22Rv1 (cell line): ENCODE measurements around the gene KNDC1.

Source experiments
- H3K27ac ChIP-seq: fragments of 450-650 bp; 2 replicates; pipeline ENCODE4 v1.5.1; 2017
- ZFX ChIP-seq: fragments of 450-650 bp; IDR thresholded peaks from 2 replicates; pipeline ENCODE4 v1.6.1; 2017; ENCODE audit warnings: antibody characterized with exemption, borderline replicate concordance
- TF ChIP-seq, protein P1 (sequence below): fragments of 450-650 bp; IDR thresholded peaks from 2 replicates; pipeline ENCODE4 v1.5.1; 2017; ENCODE audit warnings: mild to moderate bottlenecking

The KNDC1 gene

DNA sequence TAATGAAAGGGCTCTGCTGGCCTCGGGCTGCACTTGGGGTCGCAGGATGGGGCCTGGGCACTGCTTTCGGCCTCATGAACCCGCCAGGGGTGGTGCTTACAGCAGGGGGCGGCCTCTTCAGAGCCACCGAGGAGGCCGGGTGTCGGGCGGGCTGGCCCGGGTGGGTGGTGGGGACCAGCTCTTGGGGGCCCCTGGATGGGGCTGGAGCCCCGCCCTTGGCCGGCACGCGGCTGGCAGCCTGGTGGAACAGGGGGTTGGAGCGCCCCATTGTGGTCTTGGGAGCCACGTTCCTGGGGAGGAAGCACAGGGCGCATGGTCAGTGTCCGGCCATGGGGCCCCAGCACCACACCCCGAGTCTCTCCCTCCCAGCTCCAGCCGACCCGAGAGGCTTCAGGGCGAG, 107.8 kb downstream of the KNDC1 start:
- TF ChIP-seq, protein P1, sequence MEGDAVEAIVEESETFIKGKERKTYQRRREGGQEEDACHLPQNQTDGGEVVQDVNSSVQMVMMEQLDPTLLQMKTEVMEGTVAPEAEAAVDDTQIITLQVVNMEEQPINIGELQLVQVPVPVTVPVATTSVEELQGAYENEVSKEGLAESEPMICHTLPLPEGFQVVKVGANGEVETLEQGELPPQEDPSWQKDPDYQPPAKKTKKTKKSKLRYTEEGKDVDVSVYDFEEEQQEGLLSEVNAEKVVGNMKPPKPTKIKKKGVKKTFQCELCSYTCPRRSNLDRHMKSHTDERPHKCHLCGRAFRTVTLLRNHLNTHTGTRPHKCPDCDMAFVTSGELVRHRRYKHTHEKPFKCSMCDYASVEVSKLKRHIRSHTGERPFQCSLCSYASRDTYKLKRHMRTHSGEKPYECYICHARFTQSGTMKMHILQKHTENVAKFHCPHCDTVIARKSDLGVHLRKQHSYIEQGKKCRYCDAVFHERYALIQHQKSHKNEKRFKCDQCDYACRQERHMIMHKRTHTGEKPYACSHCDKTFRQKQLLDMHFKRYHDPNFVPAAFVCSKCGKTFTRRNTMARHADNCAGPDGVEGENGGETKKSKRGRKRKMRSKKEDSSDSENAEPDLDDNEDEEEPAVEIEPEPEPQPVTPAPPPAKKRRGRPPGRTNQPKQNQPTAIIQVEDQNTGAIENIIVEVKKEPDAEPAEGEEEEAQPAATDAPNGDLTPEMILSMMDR: no peak
- TF ChIP-seq ZFX: no peak
- H3K27ac ChIP-seq: no peak overlapping the region

DNA sequence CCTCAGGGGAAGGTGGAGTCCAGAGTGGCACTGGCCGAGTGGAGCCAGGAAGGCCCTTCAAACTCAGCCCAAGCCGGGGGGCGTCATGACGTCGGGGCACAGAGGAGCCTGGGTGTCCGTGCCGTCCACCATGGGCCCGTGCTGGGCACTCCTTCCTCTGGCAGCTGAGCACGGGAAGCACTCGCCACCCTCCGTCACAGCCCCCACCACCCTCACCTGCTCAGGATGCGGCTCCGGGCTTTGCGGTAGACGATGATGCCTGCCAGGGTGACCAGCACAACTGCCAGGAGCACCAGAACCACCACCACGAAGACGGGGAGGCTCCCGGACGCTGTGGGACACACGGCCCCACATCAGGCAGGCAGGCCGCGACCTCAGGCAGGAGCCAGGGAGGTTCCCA, 108.5 kb downstream of the KNDC1 start:
- no peak overlapping the region for H3K27ac ChIP-seq
- no peak for TF ChIP-seq ZFX
- TF ChIP-seq, protein P1: no peak

DNA sequence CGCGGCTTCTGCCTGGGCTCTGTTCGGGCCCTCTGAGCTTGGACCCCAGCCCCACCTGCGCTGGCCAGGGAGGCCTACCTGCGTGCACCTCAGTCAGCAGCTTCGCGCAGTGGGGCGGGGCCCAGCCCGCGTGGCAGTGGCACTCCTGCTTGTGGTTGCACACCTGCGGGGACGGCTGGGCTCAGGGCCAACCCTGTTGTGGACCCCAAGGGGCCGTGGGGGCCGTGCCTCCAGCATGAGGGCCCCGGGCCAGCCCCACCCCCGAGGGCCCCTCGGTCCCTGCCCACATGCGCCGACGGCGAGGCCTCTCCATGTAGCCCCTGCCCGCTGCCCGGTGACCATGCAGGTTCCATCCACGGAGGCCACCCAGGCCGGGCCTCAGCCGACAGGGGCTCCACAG, 109.3 kb downstream of the KNDC1 start:
- no peak overlapping the region for H3K27ac ChIP-seq
- no peak for TF ChIP-seq ZFX
- TF ChIP-seq, protein P1: no peak

DNA sequence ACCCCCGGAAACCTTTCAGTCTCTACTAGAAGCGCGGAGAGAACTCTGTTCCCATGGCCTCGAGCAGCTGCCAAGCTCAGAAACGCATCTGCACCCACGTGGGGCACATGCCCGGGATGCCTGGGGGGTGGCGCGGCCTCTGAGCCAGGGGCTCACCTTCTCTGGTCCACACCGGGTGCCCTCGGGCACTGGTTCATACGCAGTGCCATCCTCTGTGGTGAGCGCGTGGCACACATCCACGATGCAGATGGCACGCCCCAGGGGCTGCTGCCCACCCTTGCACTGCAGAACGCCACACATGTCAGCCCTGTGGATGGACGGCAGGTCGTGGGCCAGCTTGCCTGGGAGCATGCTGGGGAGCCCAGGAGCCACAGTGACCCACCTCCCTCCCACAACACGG, 110.2 kb downstream of the KNDC1 start:
- TF ChIP-seq, protein P1: no peak
- TF ChIP-seq ZFX: no peak
- no peak overlapping the region for H3K27ac ChIP-seq

DNA sequence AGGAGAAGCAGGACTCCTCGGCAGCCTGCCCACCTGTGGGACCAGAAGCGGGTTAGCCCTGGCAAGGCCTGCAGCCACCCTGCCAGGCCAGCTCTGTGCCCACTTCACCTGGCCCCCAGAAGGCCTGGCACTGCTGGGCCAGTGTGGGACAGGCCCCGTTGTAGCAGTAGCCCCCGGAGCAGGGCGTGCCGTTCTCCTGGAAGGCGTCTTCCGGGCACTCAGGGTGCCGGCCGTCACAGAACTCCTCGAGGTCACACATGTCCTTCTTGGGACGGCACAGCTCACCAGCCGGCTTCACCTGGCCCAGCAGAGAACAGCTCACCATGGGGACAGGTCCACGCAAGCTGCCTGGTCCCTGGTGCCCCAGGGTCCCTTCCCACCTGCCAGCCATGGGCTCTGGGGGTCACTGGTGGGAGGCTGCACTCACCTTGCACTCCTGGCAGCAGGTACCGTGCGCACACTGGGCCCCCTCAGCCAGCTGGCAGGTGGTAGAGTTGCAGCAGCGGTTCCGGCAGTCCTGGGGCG, 110.8 kb downstream of the KNDC1 start:
- no peak overlapping the region for H3K27ac ChIP-seq
- TF ChIP-seq, protein P1: no peak
- TF ChIP-seq ZFX: no peak

DNA sequence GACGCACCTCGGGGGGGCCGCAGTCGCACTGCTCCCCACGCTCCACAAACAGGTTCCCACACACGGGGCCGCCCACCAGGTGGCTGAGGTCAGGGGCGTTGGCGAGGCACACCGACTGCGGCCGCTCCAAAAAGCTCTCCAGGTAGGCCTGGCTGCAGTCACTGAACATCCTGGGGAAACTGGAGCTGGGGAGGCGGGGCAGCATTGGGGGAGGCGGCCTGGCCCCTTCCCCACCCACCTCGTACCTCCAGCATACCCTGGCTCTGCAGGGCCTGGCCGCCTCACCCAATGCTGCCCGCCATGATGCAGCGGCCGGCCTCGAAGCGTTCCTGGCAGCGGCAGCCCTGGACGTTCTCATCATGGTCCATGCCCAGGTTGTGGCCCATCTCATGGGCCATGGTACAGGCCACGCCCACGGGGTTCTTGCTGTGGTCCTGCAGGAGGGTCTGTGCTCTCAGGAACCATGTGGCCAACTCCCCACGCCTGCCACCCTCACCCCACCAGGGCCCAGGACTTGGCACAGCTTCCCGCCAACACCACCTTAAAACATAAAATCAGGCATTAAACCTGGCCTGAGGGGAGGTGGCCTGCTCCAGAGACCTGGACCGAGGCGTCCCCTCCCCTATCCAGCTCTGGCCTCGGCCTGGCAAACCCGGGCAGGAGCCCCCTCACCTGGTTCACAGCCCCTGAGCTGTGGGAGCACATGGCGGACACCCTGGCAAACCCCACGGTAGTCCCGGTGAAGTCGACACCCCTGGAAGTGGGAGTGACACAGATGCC, 111.7 kb downstream of the KNDC1 start:
- no peak for TF ChIP-seq ZFX
- TF ChIP-seq, protein P1: no peak

DNA sequence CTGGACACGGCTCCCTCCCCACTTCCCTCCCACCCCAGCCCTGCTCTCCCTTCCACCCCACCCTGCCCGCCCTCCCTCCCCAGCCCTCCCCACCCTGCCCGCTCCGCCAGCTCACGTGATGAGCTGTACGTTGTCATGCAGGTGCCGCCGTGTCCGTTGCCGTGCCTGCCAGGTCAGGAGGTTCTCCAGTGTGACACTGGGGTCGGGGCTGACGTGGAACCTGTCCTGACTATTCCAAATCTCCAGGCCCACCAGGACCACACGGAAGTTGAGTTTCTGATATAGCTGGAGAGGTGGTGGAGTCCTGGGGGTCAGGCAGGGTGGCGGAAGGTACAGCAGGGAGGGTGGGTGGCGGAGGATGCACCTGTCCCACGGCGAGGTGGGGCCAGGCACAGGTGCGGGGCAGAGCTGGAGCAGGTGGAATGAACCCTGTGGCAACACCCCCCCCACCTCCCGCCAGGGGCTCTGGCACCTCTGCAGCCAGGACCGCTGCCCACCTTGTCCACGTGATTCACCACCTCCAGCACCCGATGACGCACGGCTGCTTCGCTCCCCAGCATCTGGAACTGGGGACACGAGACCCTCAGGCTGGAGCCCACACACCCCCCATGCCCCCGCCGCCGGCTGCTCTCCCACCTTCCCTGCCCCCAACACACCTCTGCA, 112.4 kb downstream of the KNDC1 start:
- TF ChIP-seq, protein P1: no peak
- no peak for TF ChIP-seq ZFX
- no peak overlapping the region for H3K27ac ChIP-seq

More for the DNA sequence above, 111.7 kb downstream of the KNDC1 start:
- no peak overlapping the region for H3K27ac ChIP-seq
